OCI-LY1 (cell line): Measurements from ENCODE around the gene MGRN1.

Experiments used
- H2AFZ ChIP-seq: fragments of 200-600 bp; sonication (generic), shearing (Covaris generic); 2 replicates; pipeline ENCODE4 v1.6.0; 2014; ENCODE audit warnings: antibody characterized with exemption, mild to moderate bottlenecking, low read length
- H3F3A ChIP-seq: fragments of 200-600 bp; sonication (generic), shearing (Covaris generic); 2 replicates; pipeline ENCODE4 v1.6.0; 2014; ENCODE audit warnings: mild to moderate bottlenecking, antibody characterized with exemption, low read length, moderate library complexity; ENCODE audit not compliant: insufficient read depth
- H3K27ac ChIP-seq: fragments of 200-600 bp; sonication (generic); 2 replicates; pipeline ENCODE4 v1.5.1; 2014; ENCODE audit warnings: low read length, mixed run types, mild to moderate bottlenecking, low read depth; ENCODE audit not compliant: poor library complexity, severe bottlenecking
- H3K27me3 ChIP-seq: fragments of 200-600 bp; sonication (generic); 2 replicates; pipeline ENCODE4 v1.6.0; 2014; ENCODE audit warnings: antibody characterized with exemption, mild to moderate bottlenecking, low read length, moderate library complexity; ENCODE audit not compliant: insufficient read depth
- H3K36me3 ChIP-seq: fragments of 200-600 bp; sonication (generic); 2 replicates; pipeline ENCODE4 v1.6.1; 2014; ENCODE audit warnings: mild to moderate bottlenecking, antibody characterized with exemption, low read length, moderate library complexity, mixed read lengths; ENCODE audit not compliant: insufficient read depth
- H3K4me1 ChIP-seq: fragments of 200-600 bp; sonication (generic); 2 replicates; pipeline ENCODE4 v1.5.1; 2014; ENCODE audit warnings: mild to moderate bottlenecking, low read length, moderate library complexity; ENCODE audit not compliant: insufficient read depth, severe bottlenecking
- H3K4me2 ChIP-seq: fragments of 200-600 bp; sonication (generic), shearing (Covaris generic); 2 replicates; pipeline ENCODE4 v1.6.1; 2014; ENCODE audit warnings: low read length
- H3K4me3 ChIP-seq: fragments of 200-600 bp; sonication (generic); 2 replicates; pipeline ENCODE4 v1.5.1; 2014; ENCODE audit warnings: low read length, low read depth, mild to moderate bottlenecking, mixed read lengths; ENCODE audit not compliant: poor library complexity, severe bottlenecking
- H3K79me2 ChIP-seq: fragments of 200-600 bp; shearing (Covaris generic); 2 replicates; pipeline ENCODE4 v1.6.1; 2016; ENCODE audit warnings: mixed run types, low read length, mixed read lengths; ENCODE audit not compliant: insufficient read depth
- H3K9ac ChIP-seq: fragments of 200-600 bp; sonication (generic), shearing (Covaris generic); 2 replicates; pipeline ENCODE4 v1.6.1; 2014; ENCODE audit warnings: mild to moderate bottlenecking, low read length, mixed read lengths
- H3K9me2 ChIP-seq: fragments of 200-600 bp; sonication (generic), shearing (Covaris generic); 2 replicates; pipeline ENCODE4 v1.6.1; 2014; ENCODE audit warnings: low read depth, mild to moderate bottlenecking, low read length, mixed read lengths
- H3K9me3 ChIP-seq: fragments of 200-600 bp; shearing (Covaris generic); 2 replicates; pipeline ENCODE4 v1.6.1; 2014; ENCODE audit warnings: low read length, mixed read lengths
- H4K20me1 ChIP-seq: fragments of 200-600 bp; sonication (generic), shearing (Covaris generic); 2 replicates; pipeline ENCODE4 v1.6.0; 2016; ENCODE audit warnings: mild to moderate bottlenecking, low read length; ENCODE audit not compliant: insufficient read depth
- CTCF ChIP-seq: fragments of 200-600 bp; sonication (generic), shearing (Covaris generic); IDR thresholded peaks from 2 replicates; pipeline ENCODE4 v1.5.1; 2017; ENCODE audit warnings: mild to moderate bottlenecking, antibody characterized with exemption, low read length, moderate library complexity, mixed read lengths
- EZH2 ChIP-seq: fragments of 200-600 bp; sonication (generic), shearing (Covaris generic); IDR thresholded peaks from 2 replicates; pipeline ENCODE4 v1.8.0; 2017; ENCODE audit warnings: borderline replicate concordance, mixed run types, mild to moderate bottlenecking, antibody characterized with exemption, low read length, moderate library complexity, mixed read lengths

Gene MGRN1

GRCh38 chr16:4614571-4615383 lies 9.8 kb upstream of the MGRN1 start, which contains the start of gene UBALD1:
UBALD1 (minus strand) TSS chr16:4614888; CDS start chr16:4614797, 91 bp downstream.
- no peaks in the 10 kb centered on the region for H3K9me2 ChIP-seq
- H3K79me2 ChIP-seq, result no peaks in the 10 kb centered on the region
- H3F3A ChIP-seq, result no peaks in the 10 kb centered on the region
- no peaks in the 10 kb centered on the region for H3K9me3 ChIP-seq
- 0 out of 2 replicates have a peak, but pooled peaks cover under 1% of the 10 kb centered on the region for H3K36me3 ChIP-seq
- H3K27me3 ChIP-seq, result no peaks in the 10 kb centered on the region
- H3K9ac ChIP-seq, result peak within 1 kb of the TSS; percentile 88
- peak within 1 kb of the TSS; percentile 91 for H3K27ac ChIP-seq
- TF ChIP-seq EZH2 (no peak), CTCF (no peak)
- peaks cover 48% of the 10 kb centered on the region for H3K4me1 ChIP-seq
- H3K4me2 ChIP-seq, result peak within 1 kb of the TSS; percentile 91
- H2AFZ ChIP-seq, result no peak within 1 kb of the TSS
- H4K20me1 ChIP-seq, result no peaks in the 10 kb centered on the region
- peak within 1 kb of the TSS; percentile 80 for H3K4me3 ChIP-seq

DNA sequence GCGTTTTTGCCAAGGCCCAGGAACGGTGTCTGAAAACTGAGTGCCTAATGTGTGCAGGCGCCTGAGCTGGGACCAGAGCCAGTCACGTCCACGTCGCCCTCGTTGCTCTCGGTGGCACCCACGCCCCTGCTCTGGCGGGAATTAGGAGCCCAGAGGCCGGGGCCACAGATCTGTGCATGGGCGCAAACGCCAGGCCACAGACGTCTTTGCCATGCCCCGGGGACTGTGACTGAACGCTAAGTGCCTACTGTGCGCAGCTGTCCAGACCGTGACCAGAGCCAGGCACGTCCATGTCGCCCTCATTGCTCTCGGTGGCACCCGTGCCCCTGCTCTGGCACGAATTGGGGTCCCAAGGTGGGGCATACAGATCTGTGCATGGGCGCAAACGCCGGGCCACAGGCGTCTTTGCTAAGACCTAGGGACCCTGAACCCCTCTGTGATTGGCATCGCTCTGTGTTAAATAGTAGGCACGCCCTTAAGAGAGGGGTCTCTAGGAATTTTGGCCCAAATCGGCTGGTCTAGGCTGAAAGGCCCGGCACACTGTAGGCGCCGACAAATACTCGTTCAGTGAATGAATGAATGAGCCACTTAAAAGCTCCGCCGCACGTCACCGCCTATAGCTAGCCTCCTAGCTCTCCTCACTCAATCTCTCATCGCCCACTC lies 9.1 kb upstream of the MGRN1 start:
- no peaks in the 10 kb centered on the region for H4K20me1 ChIP-seq
- H2AFZ ChIP-seq, result no peak overlapping the region
- H3K36me3 ChIP-seq, result no peaks in the 10 kb centered on the region
- no peaks in the 10 kb centered on the region for H3F3A ChIP-seq
- peak overlapping the region; percentile 88 for H3K9ac ChIP-seq
- peak overlapping the region; percentile 80 for H3K4me3 ChIP-seq
- H3K4me2 ChIP-seq, result peak overlapping the region; percentile 91
- TF ChIP-seq CTCF (no peak), EZH2 (no peak)
- no peaks in the 10 kb centered on the region for H3K9me2 ChIP-seq
- H3K79me2 ChIP-seq, result no peaks in the 10 kb centered on the region
- H3K4me1 ChIP-seq, result peaks cover 48% of the 10 kb centered on the region
- peak overlapping the region; percentile 91 for H3K27ac ChIP-seq
- no peaks in the 10 kb centered on the region for H3K9me3 ChIP-seq
- H3K27me3 ChIP-seq, result no peaks in the 10 kb centered on the region

- no peak overlapping the region for H2AFZ ChIP-seq
- H3K79me2 ChIP-seq, result no peaks in the 10 kb centered on the region
- H3K4me1 ChIP-seq, result peaks cover 48% of the 10 kb centered on the region
- H3K4me2 ChIP-seq, result peak overlapping the region; percentile 91
- peak overlapping the region; percentile 97 for H3K27ac ChIP-seq
- no peaks in the 10 kb centered on the region for H4K20me1 ChIP-seq
- no peaks in the 10 kb centered on the region for H3K9me2 ChIP-seq
- H3K9ac ChIP-seq, result peak overlapping the region; percentile 90
- TF ChIP-seq EZH2 (no peak), CTCF (peak; percentile 64)
- peak overlapping the region; percentile 80 for H3K4me3 ChIP-seq
- no peaks in the 10 kb centered on the region for H3F3A ChIP-seq
- H3K27me3 ChIP-seq, result no peaks in the 10 kb centered on the region
- no peaks in the 10 kb centered on the region for H3K36me3 ChIP-seq
- H3K9me3 ChIP-seq, result no peaks in the 10 kb centered on the region
These were observed 8.4 kb upstream of the MGRN1 start for GRCh38 chr16:4616047-4616811.
